ENCODE results near the gene GPBAR1.

GPBAR1 gene

GRCh38 chr2:218269900-218270720 lies 9.3 kb downstream of the GPBAR1 start, which contains the start of the genes AAMP and PNKD:
AAMP (minus strand) TSS chr2:218270137; CDS start chr2:218270086, 51 bp downstream.
PNKD (plus strand) TSS chr2:218270519; CDS start chr2:218270536, 17 bp downstream.
- Histone ChIP-seq H3K4me1 (ENCODE audit: insufficient read depth, low read length) (peaks cover 37% of the 10 kb centered on the region), H3K4me3 (ENCODE audit: low read depth in 1 of 2, low read length in 2 of 2) (peak within 1 kb of the TSS; percentile 97 to 99), H4K20me1 (ENCODE audit: insufficient read depth, low read length) (peaks cover 24% of the 10 kb centered on the region), H3K4me2 (ENCODE audit: insufficient read depth, low read length) (peak within 1 kb of the TSS; percentile 96), H3K36me3 (ENCODE audit: insufficient read depth, low read length) (peaks cover 58% of the 10 kb centered on the region), H3K27ac (ENCODE audit: low read length) (peak within 1 kb of the TSS; percentile 89), H3K9me3 (ENCODE audit: insufficient read depth, low read length, severe bottlenecking) (no peaks in the 10 kb centered on the region), H3K9ac (ENCODE audit: low read depth, low read length) (peak within 1 kb of the TSS; percentile 90), H3K27me3 (ENCODE audit: insufficient read depth, low read length, poor library complexity) (no peaks in the 10 kb centered on the region), H3K79me2 (ENCODE audit: insufficient read depth, low read length) (peaks cover 46% of the 10 kb centered on the region), H2AFZ (ENCODE audit: low read depth, low read length) (peak within 1 kb of the TSS; percentile 97)
- ATAC-seq (ENCODE audit: insufficient read depth, low read depth) = peak; percentile 91
- peak; percentile 42 for TF ChIP-seq CTCF (IDR thresholded peaks at IDR 0.05; ENCODE audit: borderline replicate concordance, extremely low read depth, low read length, poor library complexity, severe bottlenecking)
- no peak for TF ChIP-seq EZH2 (IDR thresholded peaks at IDR 0.05; ENCODE audit: borderline replicate concordance, low read depth, low read length, severe bottlenecking)
- peak; percentile 100 for DNase-seq

DNA sequence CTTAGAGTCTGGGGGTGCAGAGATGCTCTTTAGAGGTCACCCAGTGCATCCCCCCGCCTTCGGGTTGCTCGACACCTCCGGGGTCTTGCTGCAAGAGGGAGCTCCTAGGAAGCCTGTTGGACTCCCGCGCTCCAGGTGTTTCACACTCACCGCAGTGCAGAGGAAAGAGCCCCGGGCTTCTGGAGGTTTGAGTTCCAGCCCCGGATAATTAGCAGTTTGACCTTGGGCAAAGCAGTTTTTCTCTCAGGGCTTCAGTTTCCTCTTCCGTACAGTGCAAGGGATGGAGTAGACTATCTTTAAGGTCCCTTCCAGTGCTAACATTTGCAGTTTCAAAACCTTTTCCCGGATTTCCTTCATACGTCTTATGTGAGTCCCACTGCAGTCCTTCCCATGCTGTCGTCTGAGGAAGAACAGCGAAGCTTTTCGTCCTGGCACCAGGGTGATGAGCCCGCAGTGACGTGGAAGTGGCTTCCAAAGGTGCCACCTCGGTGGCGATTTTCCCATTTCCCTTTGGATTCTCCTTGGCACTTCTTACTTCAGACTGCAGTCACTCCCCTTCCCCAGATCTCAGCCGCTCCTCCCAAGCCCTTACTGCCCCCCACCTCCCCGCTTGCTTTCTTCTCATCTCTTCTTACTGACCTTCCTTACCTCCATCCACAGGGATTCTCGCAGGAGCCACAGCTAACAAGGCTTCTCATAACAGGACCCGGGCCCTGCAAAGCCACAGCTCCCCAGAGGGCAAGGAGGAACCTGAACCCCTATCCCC lies 10.1 kb downstream of the GPBAR1 start:
- Histone ChIP-seq H3K4me2 (ENCODE audit: insufficient read depth, low read length) (peak overlapping the region; percentile 96), H3K79me2 (ENCODE audit: insufficient read depth, low read length) (peaks cover 44% of the 10 kb centered on the region), H3K27me3 (ENCODE audit: insufficient read depth, low read length, poor library complexity) (no peaks in the 10 kb centered on the region), H3K9ac (ENCODE audit: low read depth, low read length) (peak overlapping the region; percentile 90), H3K9me3 (ENCODE audit: insufficient read depth, low read length, severe bottlenecking) (no peaks in the 10 kb centered on the region), H3K4me1 (ENCODE audit: insufficient read depth, low read length) (peaks cover 36% of the 10 kb centered on the region), H3K36me3 (ENCODE audit: insufficient read depth, low read length) (peaks cover 58% of the 10 kb centered on the region), H3K27ac (ENCODE audit: low read length) (peak overlapping the region; percentile 89), H2AFZ (ENCODE audit: low read depth, low read length) (peak overlapping the region; percentile 97), H3K4me3 (ENCODE audit: low read depth in 1 of 2, low read length in 2 of 2) (peak overlapping the region; percentile 97 to 99), H4K20me1 (ENCODE audit: insufficient read depth, low read length) (peaks cover 16% of the 10 kb centered on the region)
- TF ChIP-seq CTCF (IDR thresholded peaks at IDR 0.05; ENCODE audit: borderline replicate concordance, extremely low read depth, low read length, poor library complexity, severe bottlenecking) (no peak), EZH2 (IDR thresholded peaks at IDR 0.05; ENCODE audit: borderline replicate concordance, low read depth, low read length, severe bottlenecking) (no peak)
- no peak for ATAC-seq (ENCODE audit: insufficient read depth, low read depth)
- DNase-seq = no peak

GRCh38 chr2:218271487-218271797 lies 10.6 kb downstream of the GPBAR1 start:
- H3K4me1 ChIP-seq (ENCODE audit: insufficient read depth, low read length) = peaks cover 36% of the 10 kb centered on the region
- TF ChIP-seq EZH2 (IDR thresholded peaks at IDR 0.05; ENCODE audit: borderline replicate concordance, low read depth, low read length, severe bottlenecking) (no peak), CTCF (IDR thresholded peaks at IDR 0.05; ENCODE audit: borderline replicate concordance, extremely low read depth, low read length, poor library complexity, severe bottlenecking) (no peak)

More at GRCh38 chr2:218271487-218271797, 10.6 kb downstream of the GPBAR1 start:
- H3K27me3 ChIP-seq (ENCODE audit: insufficient read depth, low read length, poor library complexity) = no peaks in the 10 kb centered on the region
- peaks cover 57% of the 10 kb centered on the region for H3K36me3 ChIP-seq (ENCODE audit: insufficient read depth, low read length)
- DNase-seq = no peak
- H2AFZ ChIP-seq (ENCODE audit: low read depth, low read length) = no peak overlapping the region
- H3K4me2 ChIP-seq (ENCODE audit: insufficient read depth, low read length) = peak overlapping the region; percentile 96
- no peaks in the 10 kb centered on the region for H3K9me3 ChIP-seq (ENCODE audit: insufficient read depth, low read length, severe bottlenecking)
- peak overlapping the region; percentile 97 to 99; a peak in 3 of 4 replicates for H3K4me3 ChIP-seq (ENCODE audit: low read depth in 1 of 2, low read length in 2 of 2)
- peak overlapping the region; percentile 90 for H3K9ac ChIP-seq (ENCODE audit: low read depth, low read length)
- peak overlapping the region; percentile 89 for H3K27ac ChIP-seq (ENCODE audit: low read length)
- H4K20me1 ChIP-seq (ENCODE audit: insufficient read depth, low read length) = peaks cover 16% of the 10 kb centered on the region
- peaks cover 44% of the 10 kb centered on the region for H3K79me2 ChIP-seq (ENCODE audit: insufficient read depth, low read length)
- ATAC-seq (ENCODE audit: insufficient read depth, low read depth) = no peak

Data from DND-41 (cell line).